Measurements from ENCODE around the gene PPP2R1B.
"Not testable (repeated sequence)": the region's sequence is repeated elsewhere in the genome, so short reads cannot be mapped to it uniquely, and the experiment has no call there.

PPP2R1B gene

GRCh38 chr11:111765984-111766833 lies at the start of gene PPP2R1B:
PPP2R1B (minus strand) TSS chr11:111766389; CDS start chr11:111766361, 28 bp downstream.
- DNase-seq = peak; percentile 86

GRCh38 chr11:111815489-111815888 lies 49.3 kb upstream of the PPP2R1B start:
- DNase-seq = no peak

DNA sequence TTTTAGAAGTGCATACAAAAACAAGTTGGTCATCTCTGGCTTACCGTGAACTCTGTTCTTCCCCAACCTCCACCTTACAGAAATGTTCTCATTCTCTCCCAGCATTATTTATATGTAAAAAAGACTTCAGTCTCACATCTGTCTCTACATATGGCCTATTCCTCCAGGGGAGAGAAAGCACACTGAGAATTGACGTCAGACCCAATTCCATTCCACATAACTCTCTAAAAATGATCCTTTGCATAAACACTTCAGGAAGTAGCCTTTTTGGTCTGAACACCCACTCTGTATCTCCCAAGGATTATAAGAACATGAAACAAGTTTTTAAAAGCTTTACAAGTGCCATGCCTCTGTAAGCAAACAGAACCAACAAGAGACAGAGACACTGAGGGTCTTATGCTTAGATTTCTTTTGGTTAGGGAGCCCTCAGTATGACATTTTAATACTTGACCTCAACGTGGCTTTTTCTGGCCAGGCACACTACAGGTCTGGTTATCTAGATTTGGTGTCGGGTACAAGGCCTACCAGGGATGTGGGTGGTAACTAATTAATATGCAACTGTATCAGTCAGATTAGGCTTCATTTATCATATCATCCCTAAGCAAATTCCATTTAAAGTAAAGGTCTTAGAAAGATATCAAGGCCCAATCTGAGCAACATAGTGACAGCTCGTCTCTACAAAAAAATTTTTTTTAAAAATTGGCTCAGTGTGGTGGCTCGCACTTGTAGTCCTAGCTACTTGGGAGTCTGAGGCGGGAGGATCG lies 48.5 kb upstream of the PPP2R1B start:
- no peak for DNase-seq

DNA sequence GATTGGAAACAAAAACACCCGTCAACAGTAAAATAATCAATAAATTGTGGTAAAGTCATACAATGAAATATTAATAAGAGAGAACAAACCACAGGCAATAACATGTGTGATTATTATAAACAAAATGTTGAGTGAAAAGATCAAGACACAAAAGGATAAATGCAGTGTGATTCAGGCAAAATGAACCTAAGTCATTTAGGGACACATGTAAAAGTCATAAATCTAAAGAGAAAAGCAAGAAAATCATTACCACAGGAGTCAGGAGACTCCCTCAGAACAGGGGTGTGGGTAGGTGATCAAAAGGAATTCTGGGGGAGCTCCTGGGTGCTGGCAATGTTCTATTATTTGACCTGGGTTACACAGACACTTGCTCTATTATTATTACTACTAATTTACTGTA lies 47.9 kb upstream of the PPP2R1B start:
- DNase-seq = no peak

DNA sequence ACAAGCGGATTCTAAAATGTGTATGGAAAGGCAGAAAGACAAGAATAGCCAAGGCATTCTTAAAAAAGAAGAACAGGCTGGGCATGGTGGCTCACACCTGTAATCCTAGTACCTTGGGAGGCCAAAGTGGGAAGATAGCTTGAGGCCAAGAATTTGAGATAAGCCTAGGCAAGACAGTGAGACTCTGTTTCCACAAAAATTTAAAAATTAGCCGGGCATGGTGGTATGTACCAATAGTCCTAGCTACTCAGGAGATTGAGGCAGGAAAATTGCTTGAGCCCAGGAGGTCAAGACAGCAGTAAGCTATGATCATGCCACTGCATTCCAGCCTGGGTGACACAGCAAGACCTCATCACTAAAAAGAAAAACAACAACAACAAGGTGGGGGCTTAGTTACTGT lies 46.0 kb upstream of the PPP2R1B start:
- no peak for DNase-seq

GRCh38 chr11:111811445-111811844 lies 45.3 kb upstream of the PPP2R1B start:
- no peak for DNase-seq

GRCh38 chr11:111808834-111809233 lies 42.6 kb upstream of the PPP2R1B start:
- DNase-seq = no peak

GRCh38 chr11:111808063-111808588 lies 41.9 kb upstream of the PPP2R1B start:
- DNase-seq = no peak

DNA sequence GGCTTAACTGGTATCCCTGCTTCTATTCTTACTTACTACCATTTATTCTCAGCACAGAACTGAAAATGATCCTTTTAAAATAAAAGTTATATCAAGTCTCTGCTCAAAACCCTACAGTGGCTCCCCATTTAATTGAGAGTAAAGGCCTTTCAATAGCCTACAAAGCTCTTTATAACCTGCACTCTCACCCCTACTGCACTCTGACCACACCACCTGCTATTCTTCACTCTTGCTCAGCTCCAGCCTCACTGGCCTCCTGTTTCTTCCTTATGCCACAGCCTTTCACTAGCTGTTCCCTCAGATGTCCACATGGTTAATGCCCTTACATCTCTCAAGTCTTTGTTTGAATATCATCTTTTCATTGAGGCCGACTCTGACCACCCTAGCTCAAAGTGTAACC lies 40.9 kb upstream of the PPP2R1B start:
- no peak for DNase-seq

DNA sequence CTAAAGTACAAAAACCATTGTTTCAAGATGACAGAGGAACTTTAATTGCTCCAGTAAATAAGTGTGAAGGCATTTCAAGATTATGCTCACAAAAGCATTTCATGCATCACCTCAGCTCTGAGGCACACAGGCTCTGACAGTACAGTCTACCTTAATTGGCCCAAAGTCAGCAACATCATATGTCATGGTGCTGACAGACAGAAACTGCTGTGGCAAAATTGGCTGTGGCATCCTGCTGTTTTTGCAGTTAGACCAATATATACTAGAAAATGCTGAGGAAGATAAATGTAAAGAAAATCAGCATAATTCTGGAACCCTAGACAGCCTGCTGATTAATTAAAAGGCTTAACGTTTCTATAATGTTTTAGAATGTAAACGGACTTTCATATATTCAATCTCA lies 34.9 kb upstream of the PPP2R1B start:
- no peak for DNase-seq

DNA sequence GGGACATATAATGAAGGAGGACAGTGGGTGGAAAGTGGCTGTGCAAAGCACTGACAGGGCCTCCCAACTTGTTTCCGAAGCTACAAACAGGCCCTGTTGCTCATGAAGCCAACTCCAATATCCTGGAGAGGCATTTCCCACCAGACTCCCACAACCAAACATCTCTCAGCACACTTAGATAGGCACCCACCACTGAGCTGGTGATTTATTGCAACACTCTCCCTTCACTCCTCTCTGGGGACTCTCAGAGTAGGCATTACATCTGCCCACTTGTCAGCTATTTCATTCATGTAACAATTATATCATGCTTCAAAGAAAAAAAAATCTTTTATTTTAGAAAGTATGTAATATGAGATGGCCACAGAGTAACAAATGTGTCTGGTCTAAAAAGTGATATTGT lies 32.1 kb upstream of the PPP2R1B start:
- no peak for DNase-seq

DNA sequence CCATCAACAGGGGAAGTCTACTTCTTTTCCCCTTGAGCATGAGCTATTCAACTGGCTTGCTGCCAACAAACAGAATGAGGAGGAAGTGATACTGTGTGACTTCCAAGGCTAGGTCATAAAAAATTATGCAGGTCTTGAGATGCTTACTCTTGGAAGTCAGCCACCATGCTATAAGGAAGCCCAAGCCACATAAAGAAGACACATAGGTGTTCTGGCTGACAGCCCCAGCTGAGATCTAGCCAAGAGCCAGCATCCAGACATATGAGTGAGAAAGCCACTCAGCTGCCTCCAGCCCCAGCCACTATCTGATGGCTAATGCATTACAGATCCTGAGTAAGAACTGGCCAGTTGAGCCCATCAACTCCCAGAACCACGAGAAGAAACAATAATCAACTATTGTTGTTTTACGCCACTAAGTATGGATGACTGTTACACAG lies 31.0 kb upstream of the PPP2R1B start:
- no peak for DNase-seq

- DNase-seq = no peak
Observed at GRCh38 chr11:111796696-111797095, 30.5 kb upstream of the PPP2R1B start.

GRCh38 chr11:111795334-111795985 lies 29.3 kb upstream of the PPP2R1B start:
- no peak for DNase-seq

GRCh38 chr11:111793863-111794262 lies 27.7 kb upstream of the PPP2R1B start:
- no peak for DNase-seq

- DNase-seq = no peak
Observed at GRCh38 chr11:111792955-111793500, 26.8 kb upstream of the PPP2R1B start.

DNA sequence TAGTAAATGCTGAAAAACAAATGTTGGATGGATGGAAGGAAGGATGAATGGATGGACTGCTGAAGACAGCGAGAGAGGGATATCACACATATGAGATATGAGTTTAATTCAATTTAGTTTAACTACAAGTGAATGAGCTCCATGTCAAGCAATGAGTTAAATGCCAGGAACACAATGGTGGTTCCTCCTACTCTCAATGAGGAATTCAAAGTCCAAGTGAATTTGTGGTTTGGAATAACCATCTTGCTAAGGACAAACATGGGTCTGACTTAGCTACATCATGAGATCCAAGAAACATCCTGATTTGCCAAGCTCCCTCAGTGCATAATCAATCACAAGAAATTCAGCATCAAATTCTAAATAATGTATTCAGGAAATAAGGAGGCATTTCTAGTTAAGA lies 26.1 kb upstream of the PPP2R1B start:
- DNase-seq = no peak

DNA sequence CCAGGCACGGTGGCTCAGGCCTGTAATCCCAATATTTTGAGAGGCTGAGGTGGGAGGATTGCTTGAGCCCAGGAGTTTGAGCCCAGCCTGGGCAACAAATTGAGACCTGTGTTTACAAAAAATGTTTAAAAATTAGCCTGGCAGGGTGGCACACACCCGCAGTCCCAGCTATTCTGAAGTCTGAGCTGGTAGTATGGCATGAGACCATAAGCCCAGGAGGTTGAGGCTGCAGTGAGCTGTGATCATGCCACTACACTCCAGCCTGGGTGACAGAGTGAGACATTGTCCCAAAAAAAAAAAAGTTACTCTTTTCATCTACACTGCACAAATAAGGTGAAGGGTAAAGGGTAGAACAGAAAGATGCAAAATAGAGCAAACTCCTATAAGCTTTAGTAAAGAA lies 22.3 kb upstream of the PPP2R1B start:
- no peak for DNase-seq

- no peak for DNase-seq
Observed at GRCh38 chr11:111788051-111788450, 21.9 kb upstream of the PPP2R1B start.

- DNase-seq = no peak
Observed at GRCh38 chr11:111785886-111786412, 19.8 kb upstream of the PPP2R1B start.

DNA sequence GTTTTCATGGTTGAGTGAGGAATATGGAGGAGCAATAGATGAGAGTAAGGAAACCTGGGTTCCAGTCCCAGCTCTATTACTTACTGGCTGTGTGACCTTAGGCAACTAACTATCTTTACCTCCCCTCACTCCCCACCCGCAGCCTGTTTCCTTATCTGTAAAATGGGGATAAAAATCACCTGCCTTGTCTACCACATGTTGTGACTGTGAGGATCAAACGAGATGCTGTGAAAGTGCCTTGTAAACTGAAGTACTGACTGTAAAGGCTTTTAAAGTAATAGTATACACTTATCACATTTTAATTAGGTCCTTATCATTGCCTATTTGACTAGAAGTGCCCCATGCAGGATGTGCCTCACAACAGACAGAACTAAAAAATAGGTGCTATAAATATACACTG lies 18.9 kb upstream of the PPP2R1B start:
- DNase-seq = no peak

DNA sequence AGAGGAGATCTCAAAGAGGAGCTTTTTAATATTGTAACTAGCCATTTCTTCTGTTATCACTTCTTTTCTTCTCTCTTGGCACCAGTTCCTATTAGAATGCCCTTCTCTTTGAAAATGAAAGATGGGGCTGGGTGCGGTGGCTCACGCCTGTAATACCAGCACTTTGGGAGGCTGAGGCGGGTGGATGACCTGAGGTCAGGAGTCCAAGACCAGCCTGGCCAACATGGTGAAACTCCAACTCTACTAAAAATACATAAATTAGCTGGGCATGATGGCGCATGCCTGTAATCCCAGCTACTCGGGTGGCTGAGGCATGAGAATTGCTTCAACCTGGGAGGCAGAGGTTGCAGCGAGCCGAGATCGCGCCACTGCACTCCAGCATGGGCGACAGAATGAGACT lies 18.1 kb upstream of the PPP2R1B start:
- DNase-seq = not testable (repeated sequence)

All from NCI-H1092 treated with DMSO at 0.1 percent for 48 hours (cell line).